Measurements from ENCODE around the gene GNAS. TPM values are rescaled to one million over a fixed set of nuclear protein-coding genes. Genes with fewer than 3 reads are reported as not detected.
A peak's percentile ranks its signal among the peaks of the same experiment; 100 is the strongest.

The GNAS gene
- total RNA-seq, 2 donors from 2014 or later: 462 to 623 TPM

- TF ChIP-seq POLR2A (IDR thresholded peaks at IDR 0.05): peak in 1 of 3 donors; percentile 9
- TF ChIP-seq, protein P1, sequence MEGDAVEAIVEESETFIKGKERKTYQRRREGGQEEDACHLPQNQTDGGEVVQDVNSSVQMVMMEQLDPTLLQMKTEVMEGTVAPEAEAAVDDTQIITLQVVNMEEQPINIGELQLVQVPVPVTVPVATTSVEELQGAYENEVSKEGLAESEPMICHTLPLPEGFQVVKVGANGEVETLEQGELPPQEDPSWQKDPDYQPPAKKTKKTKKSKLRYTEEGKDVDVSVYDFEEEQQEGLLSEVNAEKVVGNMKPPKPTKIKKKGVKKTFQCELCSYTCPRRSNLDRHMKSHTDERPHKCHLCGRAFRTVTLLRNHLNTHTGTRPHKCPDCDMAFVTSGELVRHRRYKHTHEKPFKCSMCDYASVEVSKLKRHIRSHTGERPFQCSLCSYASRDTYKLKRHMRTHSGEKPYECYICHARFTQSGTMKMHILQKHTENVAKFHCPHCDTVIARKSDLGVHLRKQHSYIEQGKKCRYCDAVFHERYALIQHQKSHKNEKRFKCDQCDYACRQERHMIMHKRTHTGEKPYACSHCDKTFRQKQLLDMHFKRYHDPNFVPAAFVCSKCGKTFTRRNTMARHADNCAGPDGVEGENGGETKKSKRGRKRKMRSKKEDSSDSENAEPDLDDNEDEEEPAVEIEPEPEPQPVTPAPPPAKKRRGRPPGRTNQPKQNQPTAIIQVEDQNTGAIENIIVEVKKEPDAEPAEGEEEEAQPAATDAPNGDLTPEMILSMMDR (IDR thresholded peaks at IDR 0.05): no peak
- WGBS, 2 donors: 39 to 51% methylated on average over 23 to 25 of the region's 25 CpGs
- Histone ChIP-seq H3K4me3 (peak within 1 kb of the TSS in 1 of 2 donors; percentile 24), H3K9me3 (no peaks in the 10 kb centered on the region), H3K4me1 (peaks cover 28% of the 10 kb centered on the region), H3K27me3 (peaks cover 0 to 8% of the 10 kb centered on the region in 2 donors), H3K27ac (no peak within 1 kb of the TSS), H3K36me3 (replicated peaks in 1 of 2; ENCODE audit: insufficient read depth in 1 of 2, low read depth in 2 of 2) (no peaks in the 10 kb centered on the region)
- ATAC-seq: peak; percentile 79
- intact Hi-C loops (cut with DNase I): no loop called here
- DNase-seq: peak; percentile 83 to 88 (median 86)
Measured at GRCh38 chr20:58850693-58851174, 1.8 kb upstream of the GNAS start, which contains the start of gene GNAS-AS1. TSS of gene GNAS-AS1 (minus strand) at chr20:58850902.

GRCh38 chr20:58851221-58851968 is 1.1 kb upstream of the GNAS start:
- Histone ChIP-seq H3K4me1 (peaks cover 28% of the 10 kb centered on the region), H3K36me3 (replicated peaks in 1 of 2; ENCODE audit: insufficient read depth in 1 of 2, low read depth in 2 of 2) (no peaks in the 10 kb centered on the region), H3K9me3 (no peaks in the 10 kb centered on the region), H3K4me3 (peak overlapping the region in 1 of 2 donors; percentile 24), H3K27me3 (peaks cover 0 to 11% of the 10 kb centered on the region in 2 donors), H3K27ac (no peak overlapping the region)
- TF ChIP-seq POLR2A (IDR thresholded peaks at IDR 0.05): no peak
- TF ChIP-seq, protein P1 (IDR thresholded peaks at IDR 0.05): no peak
- intact Hi-C loops (cut with DNase I): no loop called here
- DNase-seq: no peak
- ATAC-seq: no peak
- WGBS, 2 donors: 25 to 43% methylated on average over 21 to 40 of the region's 41 CpGs

DNA sequence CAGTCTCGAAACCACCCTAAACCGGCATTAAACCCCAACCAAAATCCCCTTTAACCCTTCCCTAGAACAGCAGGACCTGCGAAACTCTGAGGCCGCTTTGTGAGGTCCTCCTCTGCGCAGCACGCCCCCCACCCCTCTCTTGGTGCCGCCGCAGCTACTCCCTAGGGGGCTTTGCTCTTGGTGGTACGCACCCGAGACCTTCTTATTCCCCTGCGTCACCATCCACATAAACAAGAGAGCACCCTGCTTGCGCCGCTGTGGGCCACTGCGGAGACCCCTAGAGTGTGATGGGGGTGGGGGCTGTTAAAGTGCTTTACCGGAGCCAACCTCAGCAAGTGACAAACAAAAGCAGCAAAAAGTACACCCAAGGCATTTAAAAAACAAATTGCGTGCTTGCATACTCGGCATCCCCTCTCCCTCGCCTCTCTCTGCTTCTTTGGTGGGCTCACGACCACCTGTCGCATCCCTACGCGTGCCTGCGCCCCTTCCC is 502 bp upstream of the GNAS start:
- intact Hi-C loops (cut with DNase I): no loop called here
- H3K27me3 ChIP-seq: peaks cover 0 to 11% of the 10 kb centered on the region in 2 donors
- no peak for ATAC-seq

GRCh38 chr20:58853466-58853865 is 950 bp downstream of the GNAS start:
- WGBS, 2 donors: 33 to 67% methylated on average over 1 to 6 of the region's 6 CpGs
- Histone ChIP-seq H3K36me3 (replicated peaks in 1 of 2; ENCODE audit: insufficient read depth in 1 of 2, low read depth in 2 of 2) (no peaks in the 10 kb centered on the region), H3K27me3 (peaks cover 0 to 11% of the 10 kb centered on the region in 2 donors), H3K4me3 (no peak overlapping the region), H3K27ac (no peak overlapping the region), H3K9me3 (no peaks in the 10 kb centered on the region), H3K4me1 (peaks cover 28% of the 10 kb centered on the region)
- TF ChIP-seq POLR2A (IDR thresholded peaks at IDR 0.05): no peak
- TF ChIP-seq, protein P1 (IDR thresholded peaks at IDR 0.05): no peak
- DNase-seq: no peak
- no peak for ATAC-seq
- intact Hi-C loops (cut with DNase I): no loop called here

More for the DNA sequence above, 502 bp upstream of the GNAS start:
- H3K4me1 ChIP-seq: peaks cover 28% of the 10 kb centered on the region
- no peak for TF ChIP-seq POLR2A (IDR thresholded peaks at IDR 0.05)
- TF ChIP-seq, protein P1 (IDR thresholded peaks at IDR 0.05): no peak
- H3K36me3 ChIP-seq (replicated peaks in 1 of 2; ENCODE audit: insufficient read depth in 1 of 2, low read depth in 2 of 2): no peaks in the 10 kb centered on the region
- H3K27ac ChIP-seq: no peak overlapping the region
- WGBS, 2 donors: 27 to 37% methylated on average over 16 to 23 of the region's 23 CpGs
- DNase-seq: no peak
- H3K9me3 ChIP-seq: no peaks in the 10 kb centered on the region
- H3K4me3 ChIP-seq: peak overlapping the region in 1 of 2 donors; percentile 20
